ENCODE results near the gene FAM163B.
"Not testable (repeated sequence)": the region's sequence is repeated elsewhere in the genome, so short reads cannot be mapped to it uniquely, and the experiment has no call there.

The FAM163B gene

DNA sequence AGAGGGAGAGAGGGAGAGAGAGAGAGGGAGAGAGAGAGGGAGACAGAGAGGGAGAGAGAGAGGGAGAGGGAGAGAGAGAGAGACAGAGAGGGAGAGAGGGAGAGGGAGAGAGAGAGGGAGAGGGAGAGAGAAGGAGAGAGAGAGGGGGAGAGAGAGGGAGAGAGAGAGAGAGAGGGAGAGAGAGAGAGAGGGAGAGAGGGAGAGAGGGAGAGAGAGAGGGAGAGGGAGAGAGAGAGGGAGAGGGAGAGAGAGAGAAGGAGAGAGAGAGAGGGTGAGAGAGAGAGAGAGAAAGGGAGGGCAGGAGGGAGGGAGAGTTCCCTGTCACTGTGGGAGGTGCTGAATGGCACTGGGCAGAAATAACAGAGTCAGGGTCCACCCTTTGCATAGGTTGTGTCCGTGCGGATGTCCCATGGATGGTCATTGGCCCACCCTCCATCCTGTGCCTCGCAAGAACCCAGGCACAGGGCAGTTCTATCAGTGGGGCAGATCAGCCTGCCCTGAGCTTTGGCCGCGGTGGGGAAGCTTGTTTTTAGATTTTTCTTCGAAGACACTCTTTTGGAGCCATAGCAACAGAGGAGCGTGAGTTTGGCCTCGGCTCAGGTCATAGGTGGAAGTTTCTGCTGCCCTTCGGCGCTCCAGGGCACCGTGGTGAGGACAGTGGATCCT is 44.6 kb downstream of the FAM163B start:
- FAIRE-seq, result no peak

GRCh38 chr9:133563814-133564213 is 45.4 kb downstream of the FAM163B start:
- not testable (repeated sequence) for FAIRE-seq

GRCh38 chr9:133563291-133563796 is 45.8 kb downstream of the FAM163B start:
- no peak for FAIRE-seq

DNA sequence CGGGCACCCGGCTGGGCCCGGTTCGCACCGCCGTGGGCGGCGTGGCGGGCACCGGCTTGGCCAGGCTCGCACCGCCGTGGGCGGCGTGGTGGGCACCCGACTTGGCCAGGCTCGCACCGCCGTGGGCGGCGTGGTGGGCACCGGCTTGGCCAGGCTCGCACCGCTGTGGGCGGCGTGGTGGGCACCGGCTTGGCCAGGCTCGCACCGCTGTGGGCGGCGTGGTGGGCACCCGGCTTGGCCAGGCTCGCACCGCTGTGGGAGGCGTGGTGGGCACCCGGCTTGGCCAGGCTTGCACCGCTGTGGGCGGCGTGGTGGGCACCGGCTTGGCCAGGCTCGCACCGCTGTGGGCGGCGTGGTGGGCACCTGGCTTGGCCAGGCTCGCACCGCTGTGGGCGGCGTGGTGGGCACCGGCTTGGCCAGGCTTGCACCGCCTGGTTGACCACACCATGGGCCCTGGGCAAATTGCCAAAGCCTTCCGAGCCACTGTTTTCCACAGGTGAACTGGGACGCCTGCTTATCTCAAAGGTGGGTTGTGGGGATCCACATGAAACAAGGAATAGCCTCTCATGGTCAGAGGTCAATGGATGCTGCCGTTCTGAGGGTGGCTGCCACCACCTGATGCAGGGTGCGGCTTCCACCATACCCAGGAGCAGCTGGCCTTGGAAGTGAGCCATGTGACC is 46.4 kb downstream of the FAM163B start:
- no peak for FAIRE-seq

DNA sequence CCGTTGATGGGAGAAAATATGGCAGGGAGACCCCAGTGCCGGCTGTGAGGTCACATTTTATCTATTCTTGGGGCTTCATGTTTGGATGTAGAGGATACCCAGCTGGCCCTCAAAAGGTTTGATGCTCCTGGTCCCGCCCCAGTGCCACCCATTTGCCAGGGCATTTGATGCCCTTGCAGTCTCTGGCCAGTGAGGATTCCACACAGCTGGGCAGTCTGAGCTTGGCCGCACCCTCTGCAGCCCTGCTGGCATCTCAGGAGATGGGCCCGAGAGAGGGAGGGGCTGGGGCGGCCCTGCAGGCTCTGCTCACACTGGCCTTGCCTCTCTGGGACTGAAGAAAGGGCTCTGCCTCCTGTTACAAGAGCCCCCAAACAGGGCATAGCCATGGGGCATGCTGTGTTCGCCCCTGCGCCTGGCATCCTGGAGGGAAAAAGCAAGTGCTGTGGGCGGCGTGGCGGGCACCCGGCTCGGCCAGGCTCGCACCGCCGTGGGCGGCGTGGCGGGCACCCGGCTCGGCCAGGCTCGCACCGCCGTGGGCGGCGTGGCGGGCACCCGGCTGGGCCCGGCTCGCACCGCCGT is 47.1 kb downstream of the FAM163B start:
- FAIRE-seq, result no peak

DNA sequence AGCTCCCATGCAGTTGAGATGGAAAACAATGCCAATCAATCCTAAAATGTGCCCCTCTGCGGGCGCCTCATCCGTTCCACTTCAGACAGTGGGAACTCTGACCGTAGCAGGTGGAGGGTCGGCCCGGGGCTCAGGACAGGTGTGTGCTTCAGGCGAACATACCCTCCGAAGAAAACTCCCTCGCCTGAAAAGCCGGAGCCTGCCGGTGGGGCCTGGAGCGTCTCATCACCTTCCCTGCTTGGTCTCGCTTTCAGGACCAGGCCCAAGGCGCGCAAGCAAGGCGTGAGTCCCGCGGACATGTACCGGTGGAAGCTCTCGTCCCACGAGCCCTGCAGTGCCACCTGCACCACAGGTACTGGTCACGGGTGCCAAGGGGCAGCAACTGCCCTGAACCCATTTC is 48.2 kb downstream of the FAM163B start:
- no peak for FAIRE-seq

GRCh38 chr9:133560311-133560710 is 48.9 kb downstream of the FAM163B start:
- no peak for FAIRE-seq

- no peak for FAIRE-seq
These were observed 50.7 kb downstream of the FAM163B start for GRCh38 chr9:133558191-133559126.

GRCh38 chr9:133557581-133557980 is 51.6 kb downstream of the FAM163B start:
- FAIRE-seq, result no peak

GRCh38 chr9:133556354-133556753 is 52.8 kb downstream of the FAM163B start:
- no peak for FAIRE-seq

- FAIRE-seq, result no peak
These were observed 54.5 kb downstream of the FAM163B start for GRCh38 chr9:133554729-133555128.

- no peak for FAIRE-seq
These were observed 55.0 kb downstream of the FAM163B start for GRCh38 chr9:133553973-133554713.

DNA sequence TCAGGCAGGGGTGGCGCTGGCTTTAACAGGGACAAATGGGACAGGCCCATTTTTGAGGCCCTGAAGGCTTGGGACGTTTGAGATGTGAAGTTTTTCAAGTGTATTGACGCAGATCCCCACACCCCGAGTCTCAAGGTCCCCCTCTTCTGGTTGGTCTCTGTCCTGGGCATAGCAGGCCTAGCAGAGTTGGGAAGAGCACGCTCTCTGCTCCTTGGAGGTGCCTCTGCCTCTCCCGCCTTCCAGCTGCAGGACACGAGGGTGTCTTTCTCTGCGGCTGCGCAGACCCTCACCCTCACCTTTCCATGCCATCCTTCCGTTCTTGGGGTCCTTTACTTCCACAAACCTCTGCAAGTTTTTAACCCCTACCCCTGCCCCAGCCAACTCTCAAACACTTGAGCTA is 56.1 kb downstream of the FAM163B start:
- no peak for FAIRE-seq

- FAIRE-seq, result no peak
These were observed 57.0 kb downstream of the FAM163B start for GRCh38 chr9:133552236-133552635.

- no peak for FAIRE-seq
These were observed 57.7 kb downstream of the FAM163B start for GRCh38 chr9:133551446-133551845.

DNA sequence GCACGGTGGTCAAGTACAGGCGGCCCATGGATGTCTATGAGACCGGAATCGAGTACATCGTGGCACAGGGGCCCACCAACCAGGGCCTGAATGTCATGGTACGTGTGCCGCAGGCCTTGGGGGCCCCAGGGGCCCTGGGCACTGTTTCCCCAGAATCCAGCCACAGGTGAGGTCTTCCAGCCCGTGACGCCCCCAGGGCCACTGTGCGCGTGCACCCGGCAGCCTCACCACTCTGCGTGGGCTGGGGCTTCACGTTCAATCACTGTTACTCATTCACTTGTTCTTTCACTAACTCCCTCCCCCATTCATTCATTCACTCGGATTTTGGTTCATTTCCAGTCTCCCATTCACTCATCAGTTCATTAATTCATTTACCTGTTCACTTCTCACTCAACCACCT is 62.1 kb downstream of the FAM163B start:
- no peak for FAIRE-seq

- no peak for FAIRE-seq
These were observed 62.9 kb downstream of the FAM163B start for GRCh38 chr9:133546287-133546680.

DNA sequence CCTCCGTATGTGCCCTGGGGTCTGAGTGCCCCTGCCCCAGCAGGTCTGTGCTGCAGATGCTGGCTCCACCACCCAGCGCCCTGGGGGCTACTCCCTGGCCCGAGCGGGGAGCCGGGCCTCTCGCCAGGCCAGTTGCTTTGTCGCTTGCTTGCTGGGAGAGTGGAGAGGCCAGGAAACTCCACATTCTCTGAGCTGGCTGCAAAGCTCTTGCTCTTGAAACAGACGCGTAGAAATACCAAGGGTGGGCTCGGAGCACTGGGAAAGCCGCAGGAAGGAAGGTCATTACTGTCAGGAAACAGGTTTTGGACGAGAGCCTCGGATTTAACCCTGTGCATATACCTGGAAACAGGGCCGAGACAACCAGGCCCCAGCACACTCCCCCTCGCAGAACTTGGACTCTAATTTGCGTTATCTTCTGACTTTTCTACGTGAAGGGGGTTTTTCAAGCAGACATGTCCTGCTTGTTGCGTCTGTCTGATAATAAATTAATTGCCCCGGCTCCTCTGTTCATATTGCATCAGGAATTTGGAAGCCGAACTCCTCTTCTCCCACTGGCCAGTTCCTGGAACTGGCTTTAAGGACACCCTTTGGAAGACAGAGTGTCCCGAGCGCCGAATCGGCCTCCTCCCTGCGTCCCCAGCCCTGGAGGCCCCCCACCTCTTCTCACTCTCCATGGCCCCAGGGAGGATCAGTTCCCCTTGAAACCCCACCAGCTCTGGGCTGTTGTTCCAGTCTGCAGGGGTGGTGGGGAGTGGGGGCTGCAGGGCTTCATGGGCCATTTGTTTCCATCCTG is 63.5 kb downstream of the FAM163B start:
- no peak for FAIRE-seq

DNA sequence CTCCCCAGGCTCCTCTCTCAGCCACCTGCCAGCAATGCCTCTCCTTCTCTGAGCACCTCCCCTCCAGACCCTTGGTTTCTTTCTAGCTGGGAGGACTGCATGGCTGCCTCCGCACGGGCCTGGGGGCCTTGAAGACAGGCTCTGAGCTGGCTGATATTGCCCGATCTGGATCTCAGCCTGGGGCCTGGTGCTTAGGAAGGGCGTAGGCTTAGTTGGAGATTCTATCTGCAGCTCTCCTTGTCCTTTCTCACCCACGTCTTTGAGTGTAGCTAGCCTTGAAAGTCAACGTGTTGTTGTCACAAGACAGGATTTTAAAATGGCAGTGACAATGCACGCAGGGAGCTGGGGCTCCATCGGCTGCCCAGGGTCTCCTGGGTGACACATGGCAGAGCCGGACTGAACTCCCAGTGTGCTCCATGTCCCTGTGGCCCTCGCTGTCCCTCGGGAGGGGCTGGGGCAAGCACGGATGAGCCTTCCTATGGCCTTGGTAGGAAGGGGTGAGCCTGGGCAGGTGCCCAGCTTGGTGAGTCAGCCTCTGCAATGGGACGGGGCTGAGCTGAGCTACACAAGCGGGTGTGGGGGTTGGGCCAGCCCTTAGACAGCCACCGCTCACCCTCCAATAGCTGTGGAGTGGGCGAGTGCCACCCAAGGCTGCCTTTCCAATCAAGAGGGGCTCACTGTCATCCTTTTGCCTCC is 65.3 kb downstream of the FAM163B start:
- FAIRE-seq, result no peak

DNA sequence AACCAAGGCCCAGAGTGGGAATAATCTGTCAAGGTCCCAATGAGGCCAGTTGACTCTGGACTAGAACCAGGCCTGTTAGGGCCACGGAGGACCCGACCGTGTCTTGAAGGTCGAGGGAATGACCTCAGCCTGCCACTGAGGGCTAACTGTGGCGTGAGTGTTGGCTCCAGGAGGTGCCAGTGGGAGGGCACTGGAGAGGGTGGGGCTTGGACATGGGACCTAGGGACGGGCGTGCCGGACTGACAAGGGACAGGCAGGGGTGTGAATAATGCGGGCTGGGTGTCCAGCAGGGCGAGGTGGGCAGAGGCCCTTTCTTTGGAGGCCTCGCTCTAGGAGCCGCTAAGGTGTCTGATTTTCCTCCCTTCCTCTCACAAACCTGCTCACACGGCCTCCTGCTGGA is 67.2 kb downstream of the FAM163B start:
- no peak for FAIRE-seq

- no peak for FAIRE-seq
These were observed 68.5 kb downstream of the FAM163B start for GRCh38 chr9:133540698-133541025.
